ENCODE measurements around the gene IRAG1.
"Not testable (repeated sequence)": the region's sequence is repeated elsewhere in the genome, so short reads cannot be mapped to it uniquely, and the experiment has no call there.

Gene IRAG1

GRCh38 chr11:10708131-10708530, 14.6 kb upstream of the IRAG1 start:
- DNase-seq, result no peak

- no peak for DNase-seq
Observed at GRCh38 chr11:10701982-10702381, 8.4 kb upstream of the IRAG1 start.

GRCh38 chr11:10699072-10699471, 5.5 kb upstream of the IRAG1 start:
- no peak for DNase-seq

GRCh38 chr11:10697323-10697620, 3.7 kb upstream of the IRAG1 start:
- DNase-seq, result no peak

GRCh38 chr11:10696468-10697322, 3.1 kb upstream of the IRAG1 start:
- no peak for DNase-seq

- no peak for DNase-seq
Observed at GRCh38 chr11:10695833-10696232, 2.3 kb upstream of the IRAG1 start.

GRCh38 chr11:10694486-10695239, 1.1 kb upstream of the IRAG1 start:
- no peak for DNase-seq

GRCh38 chr11:10692531-10693115, 932 bp downstream of the IRAG1 start:
- DNase-seq, result no peak

- DNase-seq, result no peak
Observed at GRCh38 chr11:10688401-10688800, 5.2 kb downstream of the IRAG1 start.

GRCh38 chr11:10686311-10686710, 7.2 kb downstream of the IRAG1 start:
- no peak for DNase-seq

GRCh38 chr11:10683429-10683828, 10.1 kb downstream of the IRAG1 start:
- no peak for DNase-seq

- DNase-seq, result no peak
Observed at GRCh38 chr11:10680956-10681487, 12.5 kb downstream of the IRAG1 start.

- DNase-seq, result not testable (repeated sequence)
Observed at GRCh38 chr11:10680279-10680678, 13.3 kb downstream of the IRAG1 start.

- no peak for DNase-seq
Observed at GRCh38 chr11:10679644-10680043, 13.9 kb downstream of the IRAG1 start.

GRCh38 chr11:10678101-10678500, 15.5 kb downstream of the IRAG1 start:
- no peak for DNase-seq

GRCh38 chr11:10676919-10677318, 16.6 kb downstream of the IRAG1 start:
- no peak for DNase-seq

GRCh38 chr11:10674911-10675440, 18.6 kb downstream of the IRAG1 start:
- DNase-seq, result no peak

- no peak for DNase-seq
Observed at GRCh38 chr11:10674440-10674855, 19.1 kb downstream of the IRAG1 start.

GRCh38 chr11:10673501-10674062, 20.0 kb downstream of the IRAG1 start:
- no peak for DNase-seq

- DNase-seq, result no peak
Observed at GRCh38 chr11:10670099-10670498, 23.5 kb downstream of the IRAG1 start.

GRCh38 chr11:10669258-10670033, 24.1 kb downstream of the IRAG1 start:
- no peak for DNase-seq

- no peak for DNase-seq
Observed at GRCh38 chr11:10667521-10667885, 26.1 kb downstream of the IRAG1 start.
